ENCODE measurements around the gene NTF4.

GRCh38 chr19:49056101-49056901 is 8.3 kb downstream of the NTF4 start:
- TF ChIP-seq POLR2A (IDR thresholded peaks at IDR 0.05; ENCODE audit: extremely low read depth, insufficient read length) = no peak
- peak; percentile 57 for TF ChIP-seq CTCF (IDR thresholded peaks at IDR 0.05; ENCODE audit: low read depth, low read length)
- no peak for TF ChIP-seq MAX (IDR thresholded peaks at IDR 0.05; ENCODE audit: low read depth, low read length)
- TF ChIP-seq MYC (IDR thresholded peaks at IDR 0.05; ENCODE audit: low read depth, low read length) = no peak

Measured in NB4 (cell line).